Hematopoietic multipotent progenitor cell (in vitro differentiated cells): Measurements from ENCODE around the gene CCDC54. TPM values are rescaled to one million over a fixed set of nuclear protein-coding genes. Genes with fewer than 3 reads are reported as not detected.

Experiments
- DNase-seq, 3 donors: peaks; one replicate each; pipeline ENCODE4 v3.0.0-alpha.2; 2011 to 2015; ENCODE audit warnings: low read depth in 2 of 3, low spot score in 2 of 3
- total RNA-seq: library from RNA; depleted of rRNA; stranded (reverse); fragments of >200 nt; gene quantifications from one replicate; pipeline ENCODE4 v1.2.3, GENCODE V29; 2012

CCDC54 gene
- total RNA-seq, 1 donor, result not detected

DNA sequence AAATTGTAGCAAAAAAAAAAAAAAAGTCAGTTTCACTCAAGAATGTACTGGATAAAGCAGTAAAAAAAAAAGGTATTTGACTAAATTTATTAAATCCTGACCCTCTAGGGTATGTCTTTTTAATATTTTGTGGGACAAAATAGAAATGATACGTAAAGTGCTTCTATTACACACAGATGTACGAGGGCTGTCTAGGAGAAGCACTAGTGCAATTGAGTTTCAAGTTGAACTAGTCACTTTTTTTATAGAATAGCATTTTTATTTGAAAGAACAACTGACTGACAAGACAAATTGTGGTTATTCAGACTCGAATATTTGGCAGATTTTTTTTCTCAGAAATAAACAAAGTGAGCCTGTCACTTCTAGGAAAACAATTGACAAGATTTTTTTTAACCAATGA is 49.0 kb downstream of the CCDC54 start:
- DNase-seq, result no peak

Other genes with a start within 250 kb of the CCDC54 start
- 35.0 TPM for gene BBX, start 145.5 kb downstream of the CCDC54 start, total RNA-seq